AG04450 (cell line): Measurements from ENCODE around the gene CAPN5. TPM values are rescaled to one million over a fixed set of nuclear protein-coding genes. Genes with fewer than 3 reads are reported as not detected.
A peak's percentile ranks its signal among the peaks of the same experiment; 100 is the strongest.

ENCODE experiments used
- CTCF ChIA-PET: fragments of 300-600, 350-600 bp; formaldehyde crosslinking; extraction: SDS; loops from one replicate; lab custom pipeline; 2022; ENCODE audit warnings: antibody characterized with exemption, inconsistent platforms; lab: Charles Lee
- POLR2A ChIA-PET: fragments of 350-600 bp; formaldehyde crosslinking; extraction: SDS; loops from one replicate; lab custom pipeline; 2021; ENCODE audit warnings: antibody characterized with exemption, inconsistent platforms; lab: Yijun Ruan, JAX
- DNase-seq: peaks from one replicate; pipeline ENCODE4 v3.0.0-alpha.2; 2011; ENCODE audit warnings: low read depth, low spot score
- H3K27ac ChIP-seq: one replicate; pipeline ENCODE4 v1.5.1; 2012; ENCODE audit warnings: low read depth, low read length, control low read depth
- H3K27me3 ChIP-seq: one replicate; pipeline ENCODE4 v1.6.0; 2012; ENCODE audit warnings: low read length; ENCODE audit not compliant: control insufficient read depth, insufficient read depth
- H3K4me3 ChIP-seq: 2 replicates; pipeline ENCODE4 v1.5.1; 2011; ENCODE audit warnings: mild to moderate bottlenecking, low read depth, low read length, control low read depth
- H3K9me3 ChIP-seq: 2 replicates; pipeline ENCODE4 v1.5.1; 2012; ENCODE audit warnings: low read length; ENCODE audit not compliant: control insufficient read depth, insufficient read depth
- CTCF ChIP-seq: IDR thresholded peaks from 2 replicates; pipeline ENCODE4 v1.5.1; 2011; ENCODE audit warnings: low read depth, low read length, control low read depth, inconsistent platforms
- polyA plus RNA-seq: library from polyadenylated mRNA; depleted of rRNA; stranded (reverse); fragments of >200 nt; gene quantifications from 2 replicates; pipeline ENCODE4 v1.2.3, GENCODE V29; 2011

CAPN5 gene
- polyA plus RNA-seq, 1 experiment = 18.6 TPM

- no peaks in the 10 kb centered on the region for H3K27me3 ChIP-seq
- ChIA-PET CTCF (no interaction called here), POLR2A (no interaction called here)
- no peaks in the 10 kb centered on the region for H3K9me3 ChIP-seq
- no peak for TF ChIP-seq CTCF
- H3K4me3 ChIP-seq = peak overlapping the region; percentile 73
- no peak for DNase-seq
- no peak overlapping the region for H3K27ac ChIP-seq
These were observed 1.2 kb downstream of the CAPN5 start for GRCh38 chr11:77067861-77068443.

- Histone ChIP-seq H3K27ac (no peak overlapping the region), H3K9me3 (no peaks in the 10 kb centered on the region), H3K4me3 (no peak overlapping the region), H3K27me3 (no peaks in the 10 kb centered on the region)
- ChIA-PET CTCF (interaction anchor here (0.6 kb wide), 1 partner anchor 22 kb away, joined by 3 read pairs; no protein-coding TSS in a partner anchor), POLR2A (no interaction called here)
- no peak for TF ChIP-seq CTCF
- DNase-seq = no peak
These were observed 1.9 kb downstream of the CAPN5 start for GRCh38 chr11:77068457-77069335.

- Histone ChIP-seq H3K27me3 (no peaks in the 10 kb centered on the region), H3K9me3 (no peaks in the 10 kb centered on the region), H3K4me3 (no peak overlapping the region), H3K27ac (no peak overlapping the region)
- DNase-seq = no peak
- POLR2A ChIA-PET = no interaction called here
- TF ChIP-seq CTCF = no peak
- CTCF ChIA-PET = interaction anchor here (0.6 kb wide), 1 partner anchor 22 kb away, joined by 3 read pairs; no protein-coding TSS in a partner anchor
These were observed 2.7 kb downstream of the CAPN5 start for GRCh38 chr11:77069336-77069968.

- no peak overlapping the region for H3K27ac ChIP-seq
- CTCF ChIA-PET = interaction anchor here (0.7 kb wide), 1 partner anchor 21 kb away, joined by 3 read pairs; no protein-coding TSS in a partner anchor
- DNase-seq = no peak
- H3K27me3 ChIP-seq = no peaks in the 10 kb centered on the region
- POLR2A ChIA-PET = no interaction called here
- no peak overlapping the region for H3K4me3 ChIP-seq
- no peak for TF ChIP-seq CTCF
- H3K9me3 ChIP-seq = no peaks in the 10 kb centered on the region
These were observed 3.3 kb downstream of the CAPN5 start for GRCh38 chr11:77069969-77070582.
